GM18861 (cell line): ENCODE data around the gene COG8.
"Not testable (repeated sequence)": the region's sequence is repeated elsewhere in the genome, so short reads cannot be mapped to it uniquely, and the experiment has no call there.

Experiments used
- ATAC-seq: cut with Tn5 transposase; IDR thresholded peaks from one replicate; pipeline ENCODE4 v1.9.1; 2021; ENCODE audit not compliant: unreplicated experiment

COG8 gene

GRCh38 chr16:69294051-69294450 lies 45.3 kb downstream of the COG8 start:
- no peak for ATAC-seq

GRCh38 chr16:69293401-69293800 lies 46.0 kb downstream of the COG8 start:
- no peak for ATAC-seq

GRCh38 chr16:69291657-69292056 lies 47.7 kb downstream of the COG8 start:
- not testable (repeated sequence) for ATAC-seq

- ATAC-seq: no peak
Measured at GRCh38 chr16:69286941-69287713, 52.2 kb downstream of the COG8 start.

- ATAC-seq: no peak
Measured at GRCh38 chr16:69285240-69285639, 54.1 kb downstream of the COG8 start.

GRCh38 chr16:69283851-69284250 lies 55.5 kb downstream of the COG8 start:
- ATAC-seq: no peak

- no peak for ATAC-seq
Measured at GRCh38 chr16:69277413-69277812, 62.0 kb downstream of the COG8 start.
